ENCODE measurements around the gene SCARF2. TPM values are rescaled to one million over a fixed set of nuclear protein-coding genes. Genes with fewer than 3 reads are reported as not detected.

Gene SCARF2
- total and polyA plus RNA-seq, 3 donors from 2014 or later: 3.3 to 12.3 (median 10.4) TPM

DNA sequence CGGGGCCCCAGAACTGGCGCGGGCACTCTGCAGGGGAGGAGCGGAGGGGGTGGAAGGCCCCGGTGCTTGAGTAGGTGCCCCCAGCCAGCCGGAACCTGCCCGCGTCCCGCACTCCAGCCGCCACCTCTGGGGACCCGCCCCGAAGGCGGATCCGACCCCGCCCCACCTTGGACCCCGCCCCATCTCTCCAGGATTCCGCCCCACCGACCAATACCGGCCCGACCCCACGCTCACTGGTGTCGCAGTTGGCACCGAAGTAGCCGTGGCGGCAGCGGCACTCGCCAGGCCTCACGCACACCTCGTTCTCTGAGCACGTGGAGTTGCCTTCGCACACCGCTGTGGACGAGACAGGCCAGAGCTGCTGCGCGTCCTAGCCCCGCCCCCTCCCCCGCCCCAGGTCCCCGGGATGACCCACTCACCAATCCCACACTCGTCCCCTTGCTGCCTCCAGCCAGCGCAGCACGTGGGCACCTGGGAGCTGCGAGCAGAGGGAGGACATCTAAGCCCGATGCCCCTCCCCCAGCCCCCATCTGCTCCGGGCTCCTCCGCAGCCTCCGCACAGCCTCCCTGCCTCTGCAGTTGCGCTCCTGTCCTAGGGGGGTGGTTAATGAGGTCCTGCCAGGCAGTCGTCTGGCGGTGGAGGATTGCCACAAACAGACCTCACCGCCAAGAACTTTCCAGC is 6.0 kb downstream of the SCARF2 start:
- Histone ChIP-seq H3K36me3 (ENCODE audit: low read depth, missing control alignments) (no peaks in the 10 kb centered on the region), H3K4me1 (peaks cover 7% of the 10 kb centered on the region), H3K9me3 (no peaks in the 10 kb centered on the region), H3K4me3 (no peak overlapping the region), H3K27me3 (no peaks in the 10 kb centered on the region), H3K27ac (no peak overlapping the region)
- TF ChIP-seq, protein P1, sequence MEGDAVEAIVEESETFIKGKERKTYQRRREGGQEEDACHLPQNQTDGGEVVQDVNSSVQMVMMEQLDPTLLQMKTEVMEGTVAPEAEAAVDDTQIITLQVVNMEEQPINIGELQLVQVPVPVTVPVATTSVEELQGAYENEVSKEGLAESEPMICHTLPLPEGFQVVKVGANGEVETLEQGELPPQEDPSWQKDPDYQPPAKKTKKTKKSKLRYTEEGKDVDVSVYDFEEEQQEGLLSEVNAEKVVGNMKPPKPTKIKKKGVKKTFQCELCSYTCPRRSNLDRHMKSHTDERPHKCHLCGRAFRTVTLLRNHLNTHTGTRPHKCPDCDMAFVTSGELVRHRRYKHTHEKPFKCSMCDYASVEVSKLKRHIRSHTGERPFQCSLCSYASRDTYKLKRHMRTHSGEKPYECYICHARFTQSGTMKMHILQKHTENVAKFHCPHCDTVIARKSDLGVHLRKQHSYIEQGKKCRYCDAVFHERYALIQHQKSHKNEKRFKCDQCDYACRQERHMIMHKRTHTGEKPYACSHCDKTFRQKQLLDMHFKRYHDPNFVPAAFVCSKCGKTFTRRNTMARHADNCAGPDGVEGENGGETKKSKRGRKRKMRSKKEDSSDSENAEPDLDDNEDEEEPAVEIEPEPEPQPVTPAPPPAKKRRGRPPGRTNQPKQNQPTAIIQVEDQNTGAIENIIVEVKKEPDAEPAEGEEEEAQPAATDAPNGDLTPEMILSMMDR (IDR thresholded peaks at IDR 0.05): no peak
- no peak for TF ChIP-seq POLR2A (IDR thresholded peaks at IDR 0.05)
- DNase-seq: no peak
- WGBS, 2 donors: 44 to 49% methylated on average over 24 to 42 of the region's 50 CpGs
- intact Hi-C loops (cut with DNase I; ENCODE audit: low total_unique reads): no loop called here

- no peaks in the 10 kb centered on the region for H3K27me3 ChIP-seq
- H3K9me3 ChIP-seq: no peaks in the 10 kb centered on the region
- H3K27ac ChIP-seq: no peak overlapping the region
- no peak overlapping the region for H3K4me3 ChIP-seq
- 25% methylated on average over 35 of the region's 94 CpGs; no CpG with 5 or more reads in 1 of the 2 donors for WGBS, 2 donors
- H3K36me3 ChIP-seq (ENCODE audit: low read depth, missing control alignments): no peaks in the 10 kb centered on the region
- TF ChIP-seq, protein P1 (IDR thresholded peaks at IDR 0.05): no peak
- no peak for TF ChIP-seq POLR2A (IDR thresholded peaks at IDR 0.05)
- H3K4me1 ChIP-seq: peaks cover 6% of the 10 kb centered on the region
- peak; percentile 54 for DNase-seq
- intact Hi-C loops (cut with DNase I; ENCODE audit: low total_unique reads): no loop called here
These were observed 6.7 kb downstream of the SCARF2 start for GRCh38 chr22:20430720-20431510.

GRCh38 chr22:20430101-20430719 is 7.4 kb downstream of the SCARF2 start:
- peak overlapping the region in 1 of 2 donors; percentile 26 for H3K4me3 ChIP-seq
- H3K27ac ChIP-seq: no peak overlapping the region
- intact Hi-C loops (cut with DNase I; ENCODE audit: low total_unique reads): no loop called here
- no peak for DNase-seq
- no peaks in the 10 kb centered on the region for H3K27me3 ChIP-seq
- no peaks in the 10 kb centered on the region for H3K9me3 ChIP-seq
- WGBS, 2 donors: 57 to 64% methylated on average over 16 to 36 of the region's 37 CpGs
- H3K4me1 ChIP-seq: no peaks in the 10 kb centered on the region
- H3K36me3 ChIP-seq (ENCODE audit: low read depth, missing control alignments): no peaks in the 10 kb centered on the region
- TF ChIP-seq, protein P1 (IDR thresholded peaks at IDR 0.05): no peak

- no peaks in the 10 kb centered on the region for H3K9me3 ChIP-seq
- WGBS, 2 donors: 40 to 56% methylated on average over 26 to 66 of the region's 75 CpGs
- intact Hi-C loops (cut with DNase I; ENCODE audit: low total_unique reads): loop anchor here (10.0 kb wide), 1 partner anchor 65 kb away; the partner anchor contains the start of gene KLHL22
- H3K36me3 ChIP-seq (ENCODE audit: low read depth, missing control alignments): no peaks in the 10 kb centered on the region
- H3K27ac ChIP-seq: no peak overlapping the region
- H3K27me3 ChIP-seq: no peaks in the 10 kb centered on the region
- H3K4me3 ChIP-seq: peak overlapping the region; percentile 21 to 26
- peaks cover 6% of the 10 kb centered on the region for H3K4me1 ChIP-seq
- peak; percentile 56 for DNase-seq
- TF ChIP-seq POLR2A (IDR thresholded peaks at IDR 0.05): no peak
- TF ChIP-seq, protein P1 (IDR thresholded peaks at IDR 0.05): no peak
These were observed 8.1 kb downstream of the SCARF2 start for GRCh38 chr22:20429254-20430100.

Measured in testis (tissue), 3 donors.